ENCODE data around the gene ADNP. TPM values are rescaled to one million over a fixed set of nuclear protein-coding genes. Genes with fewer than 3 reads are reported as not detected.

ADNP gene
- total and polyA plus RNA-seq, 2 of the 4 experiments (the other 2 are of a cell fraction), result 23.3 to 24.8 TPM

DNA sequence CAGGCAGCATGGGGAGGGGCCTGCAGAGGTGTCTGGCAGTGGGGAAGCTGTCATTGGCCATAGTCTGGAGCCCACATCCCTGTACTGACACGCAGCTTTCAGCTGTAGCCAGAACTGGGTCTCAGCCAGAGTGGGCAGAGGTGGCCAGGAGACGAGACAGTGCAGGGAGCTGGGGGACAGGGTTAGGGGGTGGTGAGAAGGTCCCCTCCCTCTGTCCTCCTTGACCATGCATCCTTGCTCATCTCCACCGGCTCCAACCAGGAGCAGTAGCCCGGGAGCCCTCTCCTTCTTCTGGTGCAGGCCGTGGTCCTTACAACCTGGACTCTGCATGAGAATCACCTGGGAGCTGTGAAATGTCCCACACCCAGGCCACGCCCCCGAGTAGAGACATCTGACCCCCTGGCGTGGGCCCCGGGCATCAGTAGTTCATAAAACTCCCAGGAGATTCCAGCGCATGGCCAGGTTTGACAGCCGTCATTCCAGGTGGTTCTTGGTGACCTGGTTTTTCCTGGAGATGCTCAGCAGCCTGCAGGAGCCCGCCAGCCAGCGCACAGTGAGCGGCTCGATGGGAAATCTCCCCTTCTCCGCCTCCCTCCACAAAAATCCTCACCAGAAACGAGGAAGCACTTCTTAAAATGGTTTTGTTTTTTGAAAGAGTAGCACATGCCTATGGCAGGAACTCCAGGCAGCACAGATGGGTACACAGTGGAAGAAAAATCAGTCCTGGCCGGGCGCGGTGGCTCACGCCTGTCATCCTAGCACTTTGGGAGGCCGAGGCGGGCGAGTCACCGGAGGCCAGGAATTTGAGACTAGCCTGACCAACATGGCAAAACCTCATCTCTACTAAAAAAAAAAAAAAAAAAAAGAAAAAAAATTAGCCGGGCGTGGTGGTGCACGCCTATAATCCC is 56.2 kb downstream of the ADNP start:
- peaks cover 4% of the 10 kb centered on the region for H3K9me1 ChIP-seq (ENCODE audit: insufficient read depth, low read length)
- H3K56ac ChIP-seq (ENCODE audit: extremely low read depth, insufficient read depth, low read length), result no peak overlapping the region
- H2BK5ac ChIP-seq (ENCODE audit: low read depth, low read length, poor library complexity, severe bottlenecking), result no peak overlapping the region
- BruUV-seq (replicated peaks), result no TSS peak
- no peak overlapping the region for H3K4ac ChIP-seq (ENCODE audit: low read depth, low read length)
- no peak overlapping the region for H4K91ac ChIP-seq (ENCODE audit: insufficient read depth, low read depth, low read length)
- no peak overlapping the region for H3K9ac ChIP-seq (ENCODE audit: low read depth, low read length)
- dilution Hi-C loops (cut with HindIII; ENCODE audit: low sequenced_read_pairs, unreplicated experiment), result no loop called here
- no peak overlapping the region for H2BK120ac ChIP-seq (ENCODE audit: low read depth, low read length)
- H3K4me3 ChIP-seq (ENCODE audit: insufficient read depth, low read depth, low read length), result no peak overlapping the region
- H2AK5ac ChIP-seq (ENCODE audit: low read depth, low read length), result no peak overlapping the region
- H3K36me3 ChIP-seq (ENCODE audit: control insufficient read depth, insufficient read depth, low read length), result peaks cover 13% of the 10 kb centered on the region
- no peak for DNase-seq
- POLR2A ChIA-PET (ENCODE audit: unreplicated experiment), result no interaction called here
- H3K4me2 ChIP-seq (ENCODE audit: low read depth, low read length), result no peak overlapping the region
- no peak overlapping the region for H2BK15ac ChIP-seq (ENCODE audit: low read depth, low read length)
- intact Hi-C loops (cut with micrococcal nuclease), result no loop called here
- H3K27ac ChIP-seq (ENCODE audit: insufficient read depth, low read length), result no peak overlapping the region
- no peaks in the 10 kb centered on the region for H4K20me1 ChIP-seq (ENCODE audit: insufficient read depth, low read length)
- in situ Hi-C loops (cut with MboI; ENCODE audit: low sequenced_read_pairs), result no loop called here
- H2AFZ ChIP-seq (replicated peaks; ENCODE audit: low read length, poor library complexity), result no peak overlapping the region
- CTCF ChIA-PET, result no interaction called here
- peaks cover 10% of the 10 kb centered on the region for H3K4me1 ChIP-seq (ENCODE audit: control insufficient read depth, insufficient read depth, low read length)
- no peak overlapping the region for H3K18ac ChIP-seq (ENCODE audit: low read depth, low read length)
- no peaks in the 10 kb centered on the region for H3K79me1 ChIP-seq (ENCODE audit: low read depth in 1 of 2, low read length in 2 of 2)
- H3K23ac ChIP-seq (ENCODE audit: low read depth, low read length), result no peak overlapping the region
- H4K8ac ChIP-seq (ENCODE audit: low read depth in 2 of 2, low read length in 2 of 2), result no peak overlapping the region
- ATAC-seq (ENCODE audit: low read depth), result no peak
- H2AK9ac ChIP-seq (replicated peaks; ENCODE audit: low read depth, low read length, poor library complexity), result no peak overlapping the region
- H3K27me3 ChIP-seq (ENCODE audit: control insufficient read depth, insufficient read depth, low read length), result no peaks in the 10 kb centered on the region
- H3K14ac ChIP-seq (replicated peaks; ENCODE audit: low read depth, low read length), result no peak overlapping the region
- no peak overlapping the region for H4K5ac ChIP-seq (ENCODE audit: low read depth, low read length)
- no peak overlapping the region for H2BK20ac ChIP-seq (ENCODE audit: low read depth, low read length)
- H3K9me3 ChIP-seq (ENCODE audit: control insufficient read depth, insufficient read depth, low read length), result no peaks in the 10 kb centered on the region
- 76% methylated on average over 5 of the region's 28 CpGs; no CpG with 5 or more reads in 1 of the 2 experiments for WGBS, 2 experiments (ENCODE audit: extremely low coverage in 2 of 2, insufficient read length in 1 of 2)
- TF ChIP-seq MXI1 (IDR thresholded peaks at IDR 0.05; ENCODE audit: borderline replicate concordance, low read depth, low read length), result no peak
- no peak for TF ChIP-seq CEBPB (IDR thresholded peaks at IDR 0.05; ENCODE audit: low read depth, low read length)
- TF ChIP-seq MAZ (IDR thresholded peaks at IDR 0.05; ENCODE audit: borderline replicate concordance, low read depth, low read length), result no peak
- no peak for TF ChIP-seq POLR2A (IDR thresholded peaks at IDR 0.05; ENCODE audit: low read depth, low read length)
- TF ChIP-seq, protein P1, sequence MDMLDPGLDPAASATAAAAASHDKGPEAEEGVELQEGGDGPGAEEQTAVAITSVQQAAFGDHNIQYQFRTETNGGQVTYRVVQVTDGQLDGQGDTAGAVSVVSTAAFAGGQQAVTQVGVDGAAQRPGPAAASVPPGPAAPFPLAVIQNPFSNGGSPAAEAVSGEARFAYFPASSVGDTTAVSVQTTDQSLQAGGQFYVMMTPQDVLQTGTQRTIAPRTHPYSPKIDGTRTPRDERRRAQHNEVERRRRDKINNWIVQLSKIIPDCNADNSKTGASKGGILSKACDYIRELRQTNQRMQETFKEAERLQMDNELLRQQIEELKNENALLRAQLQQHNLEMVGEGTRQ (IDR thresholded peaks at IDR 0.05; ENCODE audit: low read depth, low read length), result no peak
- TF ChIP-seq RFX5 (IDR thresholded peaks at IDR 0.05; ENCODE audit: low read depth, low read length), result no peak
- no peak for TF ChIP-seq CHD1 (IDR thresholded peaks at IDR 0.05; ENCODE audit: low read depth, low read length)
- TF ChIP-seq, protein P2, sequence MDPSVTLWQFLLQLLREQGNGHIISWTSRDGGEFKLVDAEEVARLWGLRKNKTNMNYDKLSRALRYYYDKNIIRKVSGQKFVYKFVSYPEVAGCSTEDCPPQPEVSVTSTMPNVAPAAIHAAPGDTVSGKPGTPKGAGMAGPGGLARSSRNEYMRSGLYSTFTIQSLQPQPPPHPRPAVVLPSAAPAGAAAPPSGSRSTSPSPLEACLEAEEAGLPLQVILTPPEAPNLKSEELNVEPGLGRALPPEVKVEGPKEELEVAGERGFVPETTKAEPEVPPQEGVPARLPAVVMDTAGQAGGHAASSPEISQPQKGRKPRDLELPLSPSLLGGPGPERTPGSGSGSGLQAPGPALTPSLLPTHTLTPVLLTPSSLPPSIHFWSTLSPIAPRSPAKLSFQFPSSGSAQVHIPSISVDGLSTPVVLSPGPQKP (IDR thresholded peaks at IDR 0.05; ENCODE audit: borderline replicate concordance, low read depth, low read length), result no peak
- TF ChIP-seq, protein P3, sequence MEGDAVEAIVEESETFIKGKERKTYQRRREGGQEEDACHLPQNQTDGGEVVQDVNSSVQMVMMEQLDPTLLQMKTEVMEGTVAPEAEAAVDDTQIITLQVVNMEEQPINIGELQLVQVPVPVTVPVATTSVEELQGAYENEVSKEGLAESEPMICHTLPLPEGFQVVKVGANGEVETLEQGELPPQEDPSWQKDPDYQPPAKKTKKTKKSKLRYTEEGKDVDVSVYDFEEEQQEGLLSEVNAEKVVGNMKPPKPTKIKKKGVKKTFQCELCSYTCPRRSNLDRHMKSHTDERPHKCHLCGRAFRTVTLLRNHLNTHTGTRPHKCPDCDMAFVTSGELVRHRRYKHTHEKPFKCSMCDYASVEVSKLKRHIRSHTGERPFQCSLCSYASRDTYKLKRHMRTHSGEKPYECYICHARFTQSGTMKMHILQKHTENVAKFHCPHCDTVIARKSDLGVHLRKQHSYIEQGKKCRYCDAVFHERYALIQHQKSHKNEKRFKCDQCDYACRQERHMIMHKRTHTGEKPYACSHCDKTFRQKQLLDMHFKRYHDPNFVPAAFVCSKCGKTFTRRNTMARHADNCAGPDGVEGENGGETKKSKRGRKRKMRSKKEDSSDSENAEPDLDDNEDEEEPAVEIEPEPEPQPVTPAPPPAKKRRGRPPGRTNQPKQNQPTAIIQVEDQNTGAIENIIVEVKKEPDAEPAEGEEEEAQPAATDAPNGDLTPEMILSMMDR (conservative IDR thresholded peaks at IDR 0.05; ENCODE audit: low read depth, low read length), result no peak
- TF ChIP-seq SMC3 (IDR thresholded peaks at IDR 0.05; ENCODE audit: low read depth, low read length), result no peak
- no peak for TF ChIP-seq RAD21 (IDR thresholded peaks at IDR 0.05; ENCODE audit: low read length)
- no peak for TF ChIP-seq RCOR1 (IDR thresholded peaks at IDR 0.05; ENCODE audit: insufficient replicate concordance, low read length)
- no peak for TF ChIP-seq MAFK (IDR thresholded peaks at IDR 0.05; ENCODE audit: low read depth, low read length)
- TF ChIP-seq NFE2L2 (IDR thresholded peaks at IDR 0.05; ENCODE audit: low read depth, low read length), result no peak
- TF ChIP-seq FOS (IDR thresholded peaks at IDR 0.05; ENCODE audit: low read depth, low read length), result no peak

Measured in IMR-90 (cell line).